ENCODE measurements around the gene SLC6A18. TPM values are rescaled to one million over a fixed set of nuclear protein-coding genes. Genes with fewer than 3 reads are reported as not detected.
"Not testable (repeated sequence)": the region's sequence is repeated elsewhere in the genome, so short reads cannot be mapped to it uniquely, and the experiment has no call there.

Gene SLC6A18
- total RNA-seq, 2 donors from 2014 or later = not detected

DNA sequence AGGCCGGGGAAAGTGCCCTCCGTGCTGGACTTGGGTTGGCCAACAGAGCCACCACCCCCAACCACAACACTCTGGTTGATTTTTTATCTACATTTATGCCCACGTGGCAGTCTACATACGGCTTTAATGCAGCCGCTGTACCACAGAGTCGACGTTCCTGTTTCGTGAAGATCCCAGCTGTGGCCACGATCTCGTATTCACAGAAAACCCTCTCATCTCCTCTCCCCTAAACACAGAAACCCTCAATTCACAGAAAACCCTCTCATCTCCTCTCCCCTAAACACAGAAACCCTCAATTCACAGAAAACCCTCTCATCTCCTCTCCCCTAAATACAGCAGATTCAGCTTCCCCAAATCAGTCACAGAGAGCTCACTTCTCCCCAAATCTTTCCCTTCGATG is 3.8 kb downstream of the SLC6A18 start:
- not testable (repeated sequence) for DNase-seq
- H3K27me3 Mint-ChIP-seq (ENCODE audit: low read depth) = peaks cover 29% of the 10 kb centered on the region

GRCh38 chr5:1229822-1230221 is 4.6 kb downstream of the SLC6A18 start:
- Mint-ChIP-seq H3K4me3 (no peak overlapping the region), H3K4me1 (ENCODE audit: low read depth) (no peaks in the 10 kb centered on the region), H3K36me3 (ENCODE audit: insufficient read depth in 2 of 2) (no peaks in the 10 kb centered on the region), H3K27me3 (ENCODE audit: low read depth) (peaks cover 29% of the 10 kb centered on the region), H3K9me3 (no peaks in the 10 kb centered on the region), H3K27ac (no peak overlapping the region)
- ATAC-seq (replicated peaks in 1 of 2) (no peak), DNase-seq (no peak)

More for the DNA sequence above, 3.8 kb downstream of the SLC6A18 start:
- not testable (repeated sequence) for H3K4me1 Mint-ChIP-seq (ENCODE audit: low read depth); H3K36me3 Mint-ChIP-seq (ENCODE audit: insufficient read depth in 2 of 2); H3K9me3 Mint-ChIP-seq; H3K4me3 Mint-ChIP-seq; ATAC-seq (replicated peaks in 1 of 2); H3K27ac Mint-ChIP-seq

DNA sequence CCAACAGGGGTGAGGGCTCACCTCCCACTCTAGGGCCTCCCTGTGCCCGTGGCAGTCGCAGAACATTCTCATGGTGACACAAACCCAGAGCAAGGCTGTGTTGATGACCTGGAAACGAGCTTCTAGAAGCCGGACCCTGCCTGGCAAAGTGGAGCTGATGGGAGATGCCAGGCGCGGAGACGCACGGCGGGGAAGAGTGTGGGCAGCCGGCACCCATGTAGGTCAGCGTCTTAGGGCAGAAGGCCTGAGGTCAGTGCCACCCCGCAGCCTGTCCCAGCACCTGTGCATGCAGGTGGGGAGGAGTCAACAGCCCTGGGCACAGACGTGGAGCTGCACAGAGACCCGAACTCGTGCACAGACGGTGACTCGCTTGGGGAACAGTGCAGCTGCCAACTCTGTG is 5.4 kb downstream of the SLC6A18 start:
- no peak for DNase-seq
- H3K4me3 Mint-ChIP-seq = no peak overlapping the region
- H3K27me3 Mint-ChIP-seq (ENCODE audit: low read depth) = peaks cover 29% of the 10 kb centered on the region
- H3K4me1 Mint-ChIP-seq (ENCODE audit: low read depth) = no peaks in the 10 kb centered on the region
- H3K27ac Mint-ChIP-seq = no peak overlapping the region
- peaks cover 0 to 1% of the 10 kb centered on the region in 2 donors for H3K9me3 Mint-ChIP-seq
- H3K36me3 Mint-ChIP-seq (ENCODE audit: insufficient read depth in 2 of 2) = no peaks in the 10 kb centered on the region
- ATAC-seq (replicated peaks in 1 of 2) = no peak

DNA sequence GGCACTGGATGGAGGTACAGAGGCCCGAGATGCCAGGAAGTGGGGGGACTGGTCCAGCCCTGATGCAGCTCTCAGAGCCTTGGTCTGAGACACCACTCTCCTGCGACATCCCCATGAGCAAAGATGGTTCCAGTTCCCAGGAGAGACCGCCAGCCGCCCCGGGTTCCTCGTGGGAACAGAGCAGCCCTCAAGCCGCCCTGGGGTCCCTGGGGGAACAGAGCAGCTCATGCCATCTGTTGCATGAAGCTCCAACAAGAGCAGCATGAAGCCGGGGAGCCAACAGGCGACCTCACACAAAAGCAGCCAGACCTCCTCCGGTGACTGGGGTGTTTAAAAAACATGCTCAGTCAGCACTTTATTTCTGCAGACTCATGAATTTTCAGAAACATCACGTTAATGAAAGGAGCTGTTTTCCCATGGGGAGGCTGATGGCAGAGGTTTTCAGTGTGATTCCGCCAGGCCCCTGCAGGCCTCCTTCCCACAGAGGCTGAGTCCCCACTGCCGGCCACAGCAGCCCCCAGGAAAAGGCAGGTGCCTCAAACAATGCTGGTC is 6.2 kb downstream of the SLC6A18 start:
- Mint-ChIP-seq H3K27me3 (ENCODE audit: low read depth) (peaks cover 29% of the 10 kb centered on the region), H3K27ac (no peak overlapping the region), H3K36me3 (ENCODE audit: insufficient read depth in 2 of 2) (peaks cover 3 to 5% of the 10 kb centered on the region in 2 donors), H3K4me3 (no peak overlapping the region), H3K4me1 (ENCODE audit: low read depth) (no peaks in the 10 kb centered on the region), H3K9me3 (peaks cover 3 to 5% of the 10 kb centered on the region in 2 donors)
- ATAC-seq (replicated peaks in 1 of 2) (no peak), DNase-seq (no peak)

DNA sequence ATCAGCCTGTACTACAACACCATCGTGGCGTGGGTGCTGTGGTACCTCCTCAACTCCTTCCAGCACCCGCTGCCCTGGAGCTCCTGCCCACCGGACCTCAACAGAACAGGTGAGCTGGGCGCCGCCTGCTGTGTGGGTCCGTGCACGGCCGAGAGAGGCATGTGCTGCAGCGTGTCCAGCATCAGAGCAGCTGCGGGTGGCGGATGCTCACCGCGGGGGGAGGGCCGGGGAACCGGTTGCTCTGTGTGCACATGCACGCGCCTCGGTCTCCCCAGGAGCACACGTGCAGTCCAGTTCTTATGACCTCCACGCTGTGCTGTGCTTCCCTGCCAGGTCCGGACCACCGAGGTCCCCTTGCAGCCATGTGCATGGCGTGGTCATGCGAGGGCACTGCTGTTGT is 7.6 kb downstream of the SLC6A18 start:
- H3K27ac Mint-ChIP-seq = no peak overlapping the region
- H3K9me3 Mint-ChIP-seq = peaks cover 3 to 7% of the 10 kb centered on the region in 2 donors
- no peak overlapping the region for H3K4me3 Mint-ChIP-seq
- no peaks in the 10 kb centered on the region for H3K4me1 Mint-ChIP-seq (ENCODE audit: low read depth)
- no peak for DNase-seq
- peaks cover 3 to 5% of the 10 kb centered on the region in 2 donors for H3K36me3 Mint-ChIP-seq (ENCODE audit: insufficient read depth in 2 of 2)
- no peak for ATAC-seq (replicated peaks in 1 of 2)
- H3K27me3 Mint-ChIP-seq (ENCODE audit: low read depth) = peaks cover 22% of the 10 kb centered on the region

GRCh38 chr5:1235379-1235778 is 10.2 kb downstream of the SLC6A18 start:
- Mint-ChIP-seq H3K4me1 (ENCODE audit: low read depth) (no peaks in the 10 kb centered on the region), H3K27me3 (ENCODE audit: low read depth) (peaks cover 2% of the 10 kb centered on the region), H3K27ac (no peak overlapping the region), H3K4me3 (no peak overlapping the region), H3K9me3 (peaks cover 3 to 7% of the 10 kb centered on the region in 2 donors), H3K36me3 (ENCODE audit: insufficient read depth in 2 of 2) (peaks cover 3 to 5% of the 10 kb centered on the region in 2 donors)
- ATAC-seq (replicated peaks in 1 of 2) (no peak), DNase-seq (no peak)

GRCh38 chr5:1235838-1236237 is 10.7 kb downstream of the SLC6A18 start:
- peaks cover 3 to 5% of the 10 kb centered on the region in 2 donors for H3K36me3 Mint-ChIP-seq (ENCODE audit: insufficient read depth in 2 of 2)
- no peak overlapping the region for H3K27ac Mint-ChIP-seq
- no peaks in the 10 kb centered on the region for H3K27me3 Mint-ChIP-seq (ENCODE audit: low read depth)
- no peak overlapping the region for H3K4me3 Mint-ChIP-seq
- ATAC-seq (replicated peaks in 1 of 2) (no peak), DNase-seq (no peak)
- H3K9me3 Mint-ChIP-seq = peaks cover 3 to 7% of the 10 kb centered on the region in 2 donors
- no peaks in the 10 kb centered on the region for H3K4me1 Mint-ChIP-seq (ENCODE audit: low read depth)

DNA sequence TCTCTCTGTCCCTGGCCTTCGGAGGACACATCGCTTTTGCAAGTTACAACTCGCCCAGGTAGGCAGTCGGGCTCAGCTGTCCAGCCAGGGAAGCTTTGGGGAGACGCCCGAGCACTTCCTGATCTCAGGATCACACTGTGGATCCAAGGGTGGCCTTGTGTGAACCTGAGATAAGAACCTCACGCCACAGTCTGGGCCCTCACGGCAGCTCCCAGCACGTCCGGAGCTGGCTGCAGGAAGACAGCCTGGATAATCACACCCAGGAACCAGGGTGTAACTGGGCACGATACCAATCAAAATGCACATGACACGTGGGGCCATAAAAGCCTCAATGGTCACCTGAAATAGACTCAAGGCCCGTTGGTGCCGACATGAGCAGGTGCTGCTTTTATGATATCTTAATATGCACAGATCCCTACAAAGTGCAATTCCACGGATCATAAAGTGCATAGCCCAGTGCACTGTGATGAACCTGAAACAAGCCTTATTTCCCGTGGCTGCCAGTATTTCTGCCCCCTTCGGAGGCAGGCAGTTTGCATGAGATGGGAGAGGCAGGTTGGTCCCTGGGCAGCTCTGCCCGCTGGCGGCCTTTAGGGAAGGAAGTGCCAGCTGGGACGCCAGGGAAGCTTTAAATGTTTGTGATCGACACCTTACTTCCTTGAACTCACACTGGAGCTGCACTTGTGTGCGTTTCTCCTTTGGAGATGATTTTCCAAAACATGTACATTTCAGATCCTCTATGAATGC is 14.5 kb downstream of the SLC6A18 start:
- ATAC-seq (replicated peaks in 1 of 2) = no peak
- Mint-ChIP-seq H3K27me3 (ENCODE audit: low read depth) (no peaks in the 10 kb centered on the region), H3K27ac (no peak overlapping the region), H3K4me3 (no peak overlapping the region), H3K4me1 (ENCODE audit: low read depth) (no peaks in the 10 kb centered on the region), H3K36me3 (ENCODE audit: insufficient read depth in 2 of 2) (peaks cover 3 to 5% of the 10 kb centered on the region in 2 donors), H3K9me3 (peaks cover 3 to 7% of the 10 kb centered on the region in 2 donors)
- no peak for DNase-seq

GRCh38 chr5:1240496-1241260 is 15.5 kb downstream of the SLC6A18 start:
- Mint-ChIP-seq H3K9me3 (peaks cover 3 to 5% of the 10 kb centered on the region in 2 donors), H3K27ac (no peak overlapping the region), H3K27me3 (ENCODE audit: low read depth) (no peaks in the 10 kb centered on the region)

DNA sequence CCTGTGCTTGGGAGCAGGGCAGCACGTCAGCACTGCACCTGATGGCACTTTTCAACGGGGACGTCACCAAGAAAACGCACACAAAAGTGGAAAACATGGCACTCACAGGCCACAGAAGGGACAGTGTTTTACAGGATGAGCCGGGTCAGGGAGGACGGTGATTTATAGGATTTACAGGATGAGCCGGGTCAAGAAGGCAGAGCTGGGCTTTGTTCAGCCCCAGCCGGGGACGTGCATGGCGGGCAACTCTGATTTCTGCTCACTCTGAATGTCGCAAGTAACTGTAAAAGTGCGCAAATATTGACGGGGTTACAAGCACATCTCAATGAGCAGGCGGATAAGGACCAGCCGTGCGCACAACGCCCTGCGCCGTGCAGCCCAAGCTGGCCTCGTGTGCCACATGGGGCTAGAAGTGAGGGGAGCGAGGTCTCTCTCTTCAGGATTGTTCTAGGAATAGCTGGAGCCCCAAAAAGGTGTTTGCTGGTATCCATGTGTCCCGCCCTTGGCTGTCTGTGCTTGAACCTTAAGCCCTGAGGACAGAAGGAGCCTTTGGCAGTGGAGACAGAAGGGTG is 16.4 kb downstream of the SLC6A18 start:
- DNase-seq = no peak
- H3K4me3 Mint-ChIP-seq = no peak overlapping the region
- H3K36me3 Mint-ChIP-seq (ENCODE audit: insufficient read depth in 2 of 2) = no peaks in the 10 kb centered on the region
- H3K4me1 Mint-ChIP-seq (ENCODE audit: low read depth) = no peaks in the 10 kb centered on the region
- H3K27ac Mint-ChIP-seq = no peak overlapping the region
- no peaks in the 10 kb centered on the region for H3K27me3 Mint-ChIP-seq (ENCODE audit: low read depth)
- H3K9me3 Mint-ChIP-seq = peaks cover 0 to under 1% of the 10 kb centered on the region in 2 donors
- no peak for ATAC-seq (replicated peaks in 1 of 2)

More at GRCh38 chr5:1240496-1241260, 15.5 kb downstream of the SLC6A18 start:
- peaks cover 3 to 5% of the 10 kb centered on the region in 2 donors for H3K36me3 Mint-ChIP-seq (ENCODE audit: insufficient read depth in 2 of 2)
- H3K4me1 Mint-ChIP-seq (ENCODE audit: low read depth) = no peaks in the 10 kb centered on the region
- no peak overlapping the region for H3K4me3 Mint-ChIP-seq
- DNase-seq = no peak
- ATAC-seq (replicated peaks in 1 of 2) = no peak

DNA sequence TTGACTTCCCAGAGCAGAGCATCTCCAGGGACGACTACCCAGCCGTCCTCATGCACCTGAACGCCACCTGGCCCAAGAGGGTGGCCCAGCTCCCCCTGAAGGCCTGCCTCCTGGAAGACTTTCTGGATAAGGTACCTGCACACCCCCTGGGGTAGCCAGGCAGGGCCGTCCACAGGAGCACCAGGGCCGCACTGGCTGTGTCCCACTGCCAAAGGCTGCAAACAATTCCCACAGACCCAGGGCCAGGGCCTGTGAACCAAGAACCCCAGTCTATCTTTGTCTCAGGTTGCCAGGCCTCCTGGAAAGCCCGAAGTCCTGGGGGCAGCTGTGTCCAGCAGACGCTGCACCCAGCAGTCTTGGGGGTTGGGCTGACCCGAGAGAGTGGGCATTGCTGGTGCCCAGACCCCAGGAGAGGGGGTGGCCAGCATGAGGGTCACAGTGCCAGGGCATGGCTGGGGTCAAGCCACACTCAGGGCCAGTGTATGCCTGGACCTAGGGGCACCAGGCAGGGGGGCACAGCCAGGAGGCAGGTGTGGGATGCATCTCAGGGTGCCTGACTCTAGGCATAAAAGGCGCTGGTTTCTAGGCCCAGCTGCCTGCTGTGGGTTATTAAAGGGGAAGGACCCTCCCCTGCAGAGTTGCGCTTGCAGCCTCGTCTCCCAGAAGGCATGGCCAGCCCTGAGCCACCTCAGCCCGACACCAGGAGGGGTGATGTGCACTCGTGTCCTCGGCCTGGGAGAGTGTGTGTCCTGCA is 17.7 kb downstream of the SLC6A18 start:
- Mint-ChIP-seq H3K27ac (no peak overlapping the region), H3K27me3 (ENCODE audit: low read depth) (no peaks in the 10 kb centered on the region), H3K9me3 (no peaks in the 10 kb centered on the region), H3K4me1 (ENCODE audit: low read depth) (no peaks in the 10 kb centered on the region), H3K36me3 (ENCODE audit: insufficient read depth in 2 of 2) (no peaks in the 10 kb centered on the region), H3K4me3 (no peak overlapping the region)
- DNase-seq (no peak), ATAC-seq (replicated peaks in 1 of 2) (no peak)

GRCh38 chr5:1243487-1244130 is 18.4 kb downstream of the SLC6A18 start:
- Mint-ChIP-seq H3K36me3 (ENCODE audit: insufficient read depth in 2 of 2) (no peaks in the 10 kb centered on the region), H3K27me3 (ENCODE audit: low read depth) (no peaks in the 10 kb centered on the region), H3K4me3 (no peak overlapping the region), H3K27ac (no peak overlapping the region), H3K4me1 (ENCODE audit: low read depth) (no peaks in the 10 kb centered on the region), H3K9me3 (no peaks in the 10 kb centered on the region)
- ATAC-seq (replicated peaks in 1 of 2) (no peak), DNase-seq (no peak)

All from activated T-cell treated with anti-CD3 and anti-CD28 coated beads, Interleukin-2, amount 50 U/mL, for 72 hours (primary cell).